ENCODE results near the gene AXL.
A peak's percentile ranks its signal among the peaks of the same experiment; 100 is the strongest.

AXL gene

GRCh38 chr19:41308450-41309179 is 89.6 kb downstream of the AXL start:
- intact Hi-C loops (cut with micrococcal nuclease), result loop anchor here (1.0 to 5.0 kb wide), 4 partner anchors 10 to 151 kb away; no protein-coding TSS in a partner anchor
- Mint-ChIP-seq H3K36me3 (ENCODE audit: low read depth) (peaks cover 80% of the 10 kb centered on the region), H3K27ac (peak overlapping the region; percentile 98), H3K27me3 (no peaks in the 10 kb centered on the region), H3K4me3 (peak overlapping the region; percentile 92), H3K9me3 (no peaks in the 10 kb centered on the region), H3K4me1 (ENCODE audit: low read depth) (peaks cover 81% of the 10 kb centered on the region)

GRCh38 chr19:41309180-41310032 is 90.4 kb downstream of the AXL start:
- peaks cover 80% of the 10 kb centered on the region for H3K36me3 Mint-ChIP-seq (ENCODE audit: low read depth)
- H3K27me3 Mint-ChIP-seq, result no peaks in the 10 kb centered on the region
- intact Hi-C loops (cut with micrococcal nuclease), result loop anchor here (2.0 to 5.0 kb wide), 3 partner anchors 43 to 152 kb away; partner anchors contain the start of gene TGFB1
- H3K4me1 Mint-ChIP-seq (ENCODE audit: low read depth), result peaks cover 78% of the 10 kb centered on the region
- peak overlapping the region; percentile 98 for H3K27ac Mint-ChIP-seq
- peak overlapping the region; percentile 92 for H3K4me3 Mint-ChIP-seq
- H3K9me3 Mint-ChIP-seq, result no peaks in the 10 kb centered on the region

- Mint-ChIP-seq H3K27me3 (no peaks in the 10 kb centered on the region), H3K36me3 (ENCODE audit: low read depth) (peaks cover 76% of the 10 kb centered on the region)
- intact Hi-C loops (cut with micrococcal nuclease), result loop anchor here (5.0 kb wide), 1 partner anchor 42 kb away; the partner anchor contains the start of gene TGFB1
These were observed 91.2 kb downstream of the AXL start, which contains the start of gene CCDC97 for GRCh38 chr19:41310033-41310831. Gene CCDC97 (plus strand): TSS chr19:41310172. CDS start chr19:41310311, 139 bp downstream.

GRCh38 chr19:41311072-41311471 is 92.0 kb downstream of the AXL start:
- Mint-ChIP-seq H3K9me3 (no peaks in the 10 kb centered on the region), H3K4me1 (ENCODE audit: low read depth) (peaks cover 69% of the 10 kb centered on the region), H3K36me3 (ENCODE audit: low read depth) (peaks cover 71% of the 10 kb centered on the region), H3K27me3 (no peaks in the 10 kb centered on the region), H3K27ac (peak overlapping the region; percentile 98), H3K4me3 (peak overlapping the region; percentile 92)
- intact Hi-C loops (cut with micrococcal nuclease), result loop anchor here (5.0 kb wide), 1 partner anchor 41 kb away; the partner anchor contains the start of gene TGFB1

More at GRCh38 chr19:41310033-41310831, 91.2 kb downstream of the AXL start, which contains the start of gene CCDC97:
- Mint-ChIP-seq H3K4me1 (ENCODE audit: low read depth) (peaks cover 74% of the 10 kb centered on the region), H3K9me3 (no peaks in the 10 kb centered on the region), H3K4me3 (peak within 1 kb of the TSS; percentile 92), H3K27ac (peak within 1 kb of the TSS; percentile 98)

All from dendritic cell treated with granulocyte-macrophage colony-stimulating factor and Interleukin-4, amounts not matched to agents 40 ng/mL and 50 ng/mL, for 4 days (primary cell).